HEK293T (cell line): Measurements from ENCODE around the gene REPIN1.

Source experiments
- BHLHE40 ChIP-seq: fragments of 450-650 bp; IDR thresholded peaks from 2 replicates; pipeline ENCODE4 v1.6.1; 2016; ENCODE audit warnings: mild to moderate bottlenecking, moderate library complexity, borderline replicate concordance
- FOXK2 ChIP-seq: fragments of 450-650 bp; IDR thresholded peaks from 2 replicates; pipeline ENCODE4 v1.6.1; 2016; ENCODE audit warnings: mild to moderate bottlenecking
- SP1 ChIP-seq: fragments of 450-650 bp; IDR thresholded peaks from 2 replicates; pipeline ENCODE4 v1.6.1; 2017
- TARDBP ChIP-seq: fragments of 450-650 bp; IDR thresholded peaks from 2 replicates; pipeline ENCODE4 v1.6.1; 2016
- ZNF384 ChIP-seq: fragments of 450-650 bp; IDR thresholded peaks from 2 replicates; pipeline ENCODE4 v1.6.1; 2016
- TF ChIP-seq, protein P1 (sequence below): fragments of 450-650 bp; IDR thresholded peaks from 2 replicates; pipeline ENCODE4 v1.6.1; 2016

DNA sequence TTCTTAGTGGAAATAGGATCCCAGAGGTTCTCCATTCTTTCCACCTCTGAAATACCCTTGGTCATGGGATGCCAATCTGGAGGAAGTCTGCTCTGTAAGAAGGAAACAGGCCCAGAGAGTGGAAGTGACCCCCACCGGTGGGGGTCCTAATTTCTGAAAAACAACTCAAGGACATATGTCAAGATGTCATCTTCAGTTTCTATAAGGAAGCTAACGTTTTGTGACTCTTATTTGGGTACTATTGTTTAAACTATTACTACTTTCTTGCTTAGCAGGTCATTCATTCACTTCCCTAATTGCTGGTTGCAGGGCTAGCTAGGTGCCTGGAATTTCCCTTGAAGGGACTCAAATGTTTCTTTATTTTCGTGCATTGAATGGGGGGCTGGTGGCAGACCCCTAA, 8.6 kb downstream of the REPIN1 start:
- TF ChIP-seq ZNF384 (no peak), BHLHE40 (no peak), SP1 (no peak), FOXK2 (no peak), TARDBP (no peak)
- TF ChIP-seq, protein P1, sequence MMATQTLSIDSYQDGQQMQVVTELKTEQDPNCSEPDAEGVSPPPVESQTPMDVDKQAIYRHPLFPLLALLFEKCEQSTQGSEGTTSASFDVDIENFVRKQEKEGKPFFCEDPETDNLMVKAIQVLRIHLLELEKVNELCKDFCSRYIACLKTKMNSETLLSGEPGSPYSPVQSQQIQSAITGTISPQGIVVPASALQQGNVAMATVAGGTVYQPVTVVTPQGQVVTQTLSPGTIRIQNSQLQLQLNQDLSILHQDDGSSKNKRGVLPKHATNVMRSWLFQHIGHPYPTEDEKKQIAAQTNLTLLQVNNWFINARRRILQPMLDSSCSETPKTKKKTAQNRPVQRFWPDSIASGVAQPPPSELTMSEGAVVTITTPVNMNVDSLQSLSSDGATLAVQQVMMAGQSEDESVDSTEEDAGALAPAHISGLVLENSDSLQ = no peak
